H1 (cell line): Measurements from ENCODE around the gene CST4. TPM values are rescaled to one million over a fixed set of nuclear protein-coding genes. Genes with fewer than 3 reads are reported as not detected.

ENCODE experiments used
- CTCF ChIA-PET: fragments of 300-600 bp; sonication (Branson Sonifier 250); formaldehyde crosslinking; loops from one replicate; lab custom pipeline; 2021; ENCODE audit not compliant: partially characterized antibody; lab: Charles Lee
- POLR2A ChIA-PET: fragments of 300-600 bp; sonication (Branson Sonifier 250); formaldehyde crosslinking; loops from one replicate; lab custom pipeline; 2021; ENCODE audit warnings: inconsistent platforms; ENCODE audit not compliant: partially characterized antibody; lab: Charles Lee
- DNase-seq, 2 experiments: peaks; one replicate each; pipeline versions ENCODE4 v3.0.0 to v3.0.0-alpha.2; 2010 to 2022; ENCODE audit warnings: low spot score in 2 of 2, low read depth in 1 of 2, mixed read lengths in 1 of 2
- FAIRE-seq: peaks from 2 replicates; lab custom pipeline; 2011; peaks lifted over from hg19 to GRCh38; lab: Jason Lieb, UNC
- H2AFZ ChIP-seq: 2 replicates; pipeline ENCODE4 v1.8.1; 2012; ENCODE audit warnings: low read length, inconsistent platforms
- H2AK5ac ChIP-seq: 2 replicates; pipeline ENCODE4 v1.6.1; 2013; ENCODE audit warnings: low read depth, low read length
- H2BK120ac ChIP-seq: replicated peaks from 2 replicates; pipeline ENCODE3; 2013; ENCODE audit warnings: low read depth, low read length, inconsistent platforms
- H2BK12ac ChIP-seq: 2 replicates; pipeline ENCODE4 v1.6.1; 2013; ENCODE audit warnings: low read depth, low read length
- H2BK15ac ChIP-seq: 2 replicates; pipeline ENCODE4 v1.6.1; 2013; ENCODE audit warnings: low read length
- H2BK20ac ChIP-seq: 2 replicates; pipeline ENCODE4 v1.6.1; 2013; ENCODE audit warnings: low read length
- H2BK5ac ChIP-seq: 2 replicates; pipeline ENCODE4 v1.6.1; 2013; ENCODE audit warnings: low read depth, low read length
- H3K14ac ChIP-seq: 2 replicates; pipeline ENCODE4 v1.6.1; 2013; ENCODE audit warnings: inconsistent platforms; ENCODE audit not compliant: insufficient read length
- H3K18ac ChIP-seq: 2 replicates; pipeline ENCODE4 v1.6.1; 2013; ENCODE audit warnings: low read length; ENCODE audit errors: extremely low read depth
- H3K23ac ChIP-seq: 2 replicates; pipeline ENCODE4 v1.6.1; 2013; ENCODE audit warnings: inconsistent platforms; ENCODE audit not compliant: insufficient read length
- H3K23me2 ChIP-seq: 2 replicates; pipeline ENCODE4 v1.6.1; 2013; ENCODE audit warnings: low read depth, low read length
- H3K27ac ChIP-seq: 2 replicates; pipeline ENCODE4 v1.6.1; 2011; ENCODE audit warnings: low read depth, low read length, inconsistent platforms
- H3K27me3 ChIP-seq, 4 experiments: replicated peaks in 1 of 4; 1 replicate in 1 of 4; 2 replicates in 3 of 4; pipeline versions ENCODE4 v1.6.1 to v1.8.1; 2011 to 2013; ENCODE audit warnings: low read length in 3 of 4, mild to moderate bottlenecking in 3 of 4, inconsistent platforms in 2 of 4, mixed read lengths in 2 of 4, moderate library complexity in 1 of 4; ENCODE audit not compliant: control insufficient read depth in 3 of 4, insufficient read depth in 3 of 4; ENCODE audit errors: extremely low read depth in 1 of 4
- H3K36me3 ChIP-seq, 4 experiments: 2 replicates each; pipeline versions ENCODE4 v1.6.1 to v1.8.1; 2011 to 2013; ENCODE audit warnings: mild to moderate bottlenecking in 4 of 4, low read length in 3 of 4, moderate library complexity in 2 of 4, control low read depth in 1 of 4, inconsistent platforms in 1 of 4; ENCODE audit not compliant: insufficient read depth in 4 of 4, control insufficient read depth in 2 of 4
- H3K4ac ChIP-seq: replicated peaks from 2 replicates; pipeline ENCODE3; 2013; ENCODE audit warnings: low read length, low read depth, mixed read lengths, inconsistent platforms; ENCODE audit not compliant: insufficient read length
- H3K4me1 ChIP-seq, 4 experiments: replicated peaks in 1 of 4; 1 replicate in 1 of 4; 2 replicates in 3 of 4; pipeline versions ENCODE4 v1.6.1 to v1.8.1; 2011 to 2013; ENCODE audit warnings: low read length in 3 of 4, inconsistent platforms in 2 of 4, mixed read lengths in 1 of 4; ENCODE audit not compliant: insufficient read depth in 4 of 4, control insufficient read depth in 3 of 4
- H3K4me2 ChIP-seq, 2 experiments: 2 replicates each; pipeline versions ENCODE4 v1.6.1 to v1.8.1; 2011 to 2013; ENCODE audit warnings: low read depth in 2 of 2, low read length in 2 of 2, control low read depth in 1 of 2, inconsistent platforms in 1 of 2, mild to moderate bottlenecking in 1 of 2; ENCODE audit not compliant: insufficient read depth in 1 of 2
- H3K4me3 ChIP-seq, 4 experiments: fragments of 200-600, 300-600 bp in 1 of 4; sonication (generic), shearing (Covaris generic), sonication (Bioruptor Twin) in 1 of 4; 2 replicates each; pipeline versions ENCODE4 v1.5.1 to v1.8.1; 2011 to 2016; ENCODE audit warnings: low read length in 4 of 4, low read depth in 3 of 4, control low read depth in 2 of 4, inconsistent platforms in 2 of 4, mild to moderate bottlenecking in 2 of 4, mixed read lengths in 1 of 4, moderate library complexity in 1 of 4; ENCODE audit not compliant: insufficient read depth in 2 of 4; ENCODE audit errors: extremely low read depth in 1 of 4
- H3K56ac ChIP-seq: replicated peaks from 2 replicates; pipeline ENCODE3; 2013; ENCODE audit warnings: low read depth, mild to moderate bottlenecking, mixed read lengths, low read length, inconsistent platforms; ENCODE audit not compliant: insufficient read length
- H3K79me1 ChIP-seq: 2 replicates; pipeline ENCODE4 v1.6.1; 2013; ENCODE audit warnings: low read depth, low read length, control low read depth
- H3K79me2 ChIP-seq, 2 experiments: 2 replicates each; pipeline versions ENCODE4 v1.6.1 to v1.8.1; 2012 to 2013; ENCODE audit warnings: low read length in 2 of 2, mild to moderate bottlenecking in 2 of 2, inconsistent platforms in 1 of 2; ENCODE audit not compliant: insufficient read depth in 2 of 2, control insufficient read depth in 1 of 2
- H3K9ac ChIP-seq, 4 experiments: replicated peaks in 1 of 4; 1 replicate in 1 of 4; 2 replicates in 3 of 4; pipeline versions ENCODE4 v1.6.1 to v1.8.1; 2011 to 2013; ENCODE audit warnings: low read depth in 3 of 4, low read length in 3 of 4, control low read depth in 2 of 4, mild to moderate bottlenecking in 2 of 4, moderate library complexity in 2 of 4, inconsistent platforms in 1 of 4; ENCODE audit errors: extremely low read depth in 1 of 4
- H3K9me3 ChIP-seq, 2 experiments: 2 replicates each; pipeline versions ENCODE4 v1.6.1 to v1.8.1; 2012 to 2013; ENCODE audit warnings: mild to moderate bottlenecking in 2 of 2, moderate library complexity in 2 of 2, control low read depth in 1 of 2, inconsistent platforms in 1 of 2, low read depth in 1 of 2, low read length in 1 of 2, mixed read lengths in 1 of 2; ENCODE audit not compliant: insufficient read depth in 2 of 2
- H4K20me1 ChIP-seq, 2 experiments: replicated peaks in 1 of 2; 2 replicates each; pipeline versions ENCODE3 to v1.8.1; 2011 to 2013; ENCODE audit warnings: inconsistent platforms in 2 of 2, low read length in 2 of 2, mild to moderate bottlenecking in 1 of 2; ENCODE audit not compliant: insufficient read depth in 2 of 2, control insufficient read depth in 1 of 2
- H4K5ac ChIP-seq: 2 replicates; pipeline ENCODE4 v1.6.1; 2013; ENCODE audit warnings: low read length, low read depth, mixed read lengths, inconsistent platforms; ENCODE audit not compliant: insufficient read length
- H4K8ac ChIP-seq: 2 replicates; pipeline ENCODE4 v1.8.0; 2013; ENCODE audit warnings: mild to moderate bottlenecking, moderate library complexity, low read length, inconsistent platforms; ENCODE audit not compliant: insufficient read depth; ENCODE audit errors: extremely low read depth
- H4K91ac ChIP-seq: replicated peaks from 2 replicates; pipeline ENCODE3; 2013; ENCODE audit warnings: low read length, mixed read lengths, inconsistent platforms; ENCODE audit not compliant: insufficient read length
- CEBPB ChIP-seq: IDR thresholded peaks from 2 replicates; pipeline ENCODE4 v1.6.1; 2012; ENCODE audit warnings: low read depth, low read length
- KDM1A ChIP-seq: fragments of 200-600, 300-600 bp; sonication (generic); IDR thresholded peaks from 2 replicates; pipeline ENCODE4 v1.7.1; 2016; ENCODE audit warnings: mild to moderate bottlenecking, low read length, borderline replicate concordance
- WGBS, 2 experiments: shearing (Covaris generic) in 1 of 2; methylation state at CpG; one replicate each; pipeline versions ENCODE4 v1.1.6 to v1.1.7; 2013 to 2015; ENCODE audit warnings: low lambda C conversion rate in 2 of 2, mixed read lengths in 2 of 2, inconsistent platforms in 1 of 2, low coverage in 1 of 2, missing lambda C conversion rate in 1 of 2; ENCODE audit not compliant: insufficient replicate concordance in 2 of 2, insufficient coverage in 1 of 2, insufficient read length in 1 of 2; ENCODE audit errors: extremely low coverage in 1 of 2, missing lambda C conversion rate in 1 of 2; 5-methylcytosine and 5-hydroxymethylcytosine counted together
- polyA plus RNA-seq, 7 experiments: library from polyadenylated mRNA; depleted of rRNA in 3 of 7; stranded (reverse) in 5 of 7; unstranded in 2 of 7; fragments of >200 nt in 5 of 7; fragments of 200-250 nt in 2 of 7; gene quantifications; 1 replicate in 5 of 7; 2 replicates in 1 of 7; 4 replicates in 1 of 7; pipeline versions ENCODE4 v1.2.1 to v1.2.3, GENCODE V29; 2011 to 2013; ENCODE audit warnings: missing spikeins in 2 of 7, mixed read lengths in 2 of 7
- total RNA-seq: library from RNA; stranded (reverse); fragmentation: NEBNext Ultra II Directional; extraction: Animal tissue kit (Norgen Biotek cat#: 25700); gene quantifications from 2 replicates; pipeline ENCODE4 v1.2.1, GENCODE V29; 2021

CST4 gene
- total and polyA plus RNA-seq, 2 of the 8 experiments (the other 6 are each of a cell fraction or from before 2014, with no cell fraction given), result not detected

- Histone ChIP-seq H4K5ac (no peak overlapping the region), H2AK5ac (no peak overlapping the region), H3K56ac (no peak overlapping the region), H3K4me3 (no peak overlapping the region), H3K36me3 (no peaks in the 10 kb centered on the region; a peak in 1 of 8 replicates), H3K27me3 (peaks cover 0 to 5% (median 2%) of the 10 kb centered on the region in 4 experiments; a peak in 3 of 7 replicates), H2BK15ac (no peak overlapping the region), H3K79me1 (no peaks in the 10 kb centered on the region), H3K23me2 (peaks cover 9% of the 10 kb centered on the region), H3K4me1 (peaks cover 0 to 12% (median 4%) of the 10 kb centered on the region in 4 experiments; a peak in 6 of 7 replicates), H3K23ac (no peak overlapping the region), H3K79me2 (no peaks in the 10 kb centered on the region), H2BK12ac (no peak overlapping the region; the same call in 1 of the 2 replicates), H2BK120ac (no peak overlapping the region), H2BK5ac (no peak overlapping the region), H4K20me1 (peaks cover 0 to 8% of the 10 kb centered on the region in 2 experiments), H3K4me2 (no peak overlapping the region), H3K9ac (no peak overlapping the region), H2AFZ (no peak overlapping the region), H3K4ac (no peak overlapping the region), H3K14ac (no peak overlapping the region), H2BK20ac (no peak overlapping the region), H4K91ac (no peak overlapping the region), H3K18ac (0 out of 2 replicates have a peak overlapping the region, but pooled peaks have one; percentile 16), H4K8ac (no peak overlapping the region), H3K9me3 (no peaks in the 10 kb centered on the region), H3K27ac (no peak overlapping the region)
- DNase-seq (no peak), FAIRE-seq (no peak)
- TF ChIP-seq CEBPB (no peak), KDM1A (peak; percentile 55; the same call in 1 of the 2 replicates)
- ChIA-PET POLR2A (no interaction called here), CTCF (interaction anchor here (1.1 kb wide), 1 partner anchor 196 kb away, joined by 3 read pairs; no protein-coding TSS in a partner anchor)
- 93% methylated on average over 8 of the region's 8 CpGs; no CpG with 5 or more reads in 1 of the 2 experiments for WGBS, 2 experiments
Measured at GRCh38 chr20:23639490-23639958, 49.3 kb downstream of the CST4 start.
